ENCODE measurements around the gene LSS.
"Not testable (repeated sequence)": the region's sequence is repeated elsewhere in the genome, so short reads cannot be mapped to it uniquely, and the experiment has no call there.

Gene LSS

GRCh38 chr21:46245213-46245915, 16.8 kb upstream of the LSS start:
- no peak for DNase-seq

GRCh38 chr21:46244602-46245001, 16.0 kb upstream of the LSS start:
- no peak for DNase-seq

GRCh38 chr21:46243960-46244361, 15.4 kb upstream of the LSS start:
- no peak for DNase-seq

GRCh38 chr21:46243325-46243724, 14.8 kb upstream of the LSS start:
- DNase-seq = no peak

GRCh38 chr21:46241577-46241976, 13.0 kb upstream of the LSS start:
- DNase-seq = not testable (repeated sequence)

- no peak for DNase-seq
Observed at GRCh38 chr21:46239817-46240325, 11.3 kb upstream of the LSS start.

GRCh38 chr21:46237474-46237873, 8.9 kb upstream of the LSS start:
- no peak for DNase-seq

GRCh38 chr21:46234436-46234950, 5.9 kb upstream of the LSS start:
- no peak for DNase-seq

GRCh38 chr21:46229923-46230260, 1.3 kb upstream of the LSS start:
- DNase-seq = no peak

- DNase-seq = no peak
Observed at GRCh38 chr21:46229133-46229922, 754 bp upstream of the LSS start.

GRCh38 chr21:46227811-46228344, 696 bp downstream of the LSS start:
- no peak for DNase-seq

GRCh38 chr21:46226920-46227599, 1.5 kb downstream of the LSS start:
- no peak for DNase-seq

- DNase-seq = no peak
Observed at GRCh38 chr21:46226146-46226545, 2.4 kb downstream of the LSS start.

- not testable (repeated sequence) for DNase-seq
Observed at GRCh38 chr21:46223661-46224060, 4.9 kb downstream of the LSS start.

GRCh38 chr21:46223217-46223616, 5.4 kb downstream of the LSS start:
- no peak for DNase-seq

- DNase-seq = no peak
Observed at GRCh38 chr21:46222436-46223116, 6.0 kb downstream of the LSS start.

- no peak for DNase-seq
Observed at GRCh38 chr21:46221664-46222435, 6.7 kb downstream of the LSS start.

- no peak for DNase-seq
Observed at GRCh38 chr21:46220847-46221246, 7.7 kb downstream of the LSS start.

- DNase-seq = no peak
Observed at GRCh38 chr21:46220275-46220810, 8.2 kb downstream of the LSS start.

GRCh38 chr21:46219591-46220239, 8.9 kb downstream of the LSS start:
- DNase-seq = no peak

Measured in activated effector memory CD4-positive, alpha-beta T cell treated with Interleukin-2 at 50 U/mL for 16 hours (primary cell).